D341Med (cell line): Measurements from ENCODE around the gene TNRC18.

ENCODE experiments used
- DNase-seq: peaks from one replicate; pipeline ENCODE4 v3.0.0; 2012; ENCODE audit warnings: low spot score

The TNRC18 gene

DNA sequence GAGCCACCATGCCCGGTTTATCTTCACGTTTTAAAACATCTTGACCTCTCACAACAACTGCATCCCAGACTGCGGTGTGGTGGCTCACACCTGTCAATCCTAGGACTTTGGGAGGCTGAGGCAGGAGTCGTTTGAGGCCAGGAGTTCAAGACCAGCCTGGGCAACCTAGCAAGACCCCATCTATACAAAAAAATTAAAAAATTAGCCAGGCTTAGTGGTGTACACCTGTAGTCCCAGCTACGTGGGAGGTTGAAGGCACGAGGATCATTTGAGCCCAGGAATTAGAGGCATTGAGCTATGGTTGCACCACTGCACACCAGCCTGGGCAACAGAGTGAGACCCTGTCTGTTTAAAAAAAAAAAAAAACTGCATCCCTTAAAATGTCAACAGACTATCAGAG lies 20.2 kb downstream of the TNRC18 start:
- DNase-seq: no peak

GRCh38 chr7:5397736-5398135 lies 25.9 kb downstream of the TNRC18 start:
- DNase-seq: peak; percentile 20

GRCh38 chr7:5396999-5397663 lies 26.5 kb downstream of the TNRC18 start:
- peak; percentile 62 for DNase-seq

DNA sequence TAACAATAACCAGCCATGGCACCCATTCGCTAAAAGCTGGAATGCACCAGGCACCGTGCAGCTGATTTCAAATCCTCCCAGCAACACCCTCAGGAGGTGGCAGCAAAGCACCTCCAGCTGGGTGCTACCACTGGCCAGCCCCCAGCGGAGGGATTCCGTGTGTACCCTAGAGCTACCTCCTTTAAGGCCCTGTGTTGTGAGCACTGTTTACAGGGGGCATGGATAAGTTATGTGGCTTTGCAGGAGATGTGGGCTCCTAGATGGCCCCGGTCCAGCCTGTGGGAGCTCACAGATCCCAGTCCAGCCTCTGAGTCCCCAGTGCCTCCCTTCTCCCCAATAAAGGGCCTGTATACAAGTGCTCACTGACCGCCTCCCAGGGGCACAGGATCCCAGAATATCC lies 27.1 kb downstream of the TNRC18 start:
- peak; percentile 65 for DNase-seq

GRCh38 chr7:5395246-5395645 lies 28.4 kb downstream of the TNRC18 start:
- peak; percentile 34 for DNase-seq

DNA sequence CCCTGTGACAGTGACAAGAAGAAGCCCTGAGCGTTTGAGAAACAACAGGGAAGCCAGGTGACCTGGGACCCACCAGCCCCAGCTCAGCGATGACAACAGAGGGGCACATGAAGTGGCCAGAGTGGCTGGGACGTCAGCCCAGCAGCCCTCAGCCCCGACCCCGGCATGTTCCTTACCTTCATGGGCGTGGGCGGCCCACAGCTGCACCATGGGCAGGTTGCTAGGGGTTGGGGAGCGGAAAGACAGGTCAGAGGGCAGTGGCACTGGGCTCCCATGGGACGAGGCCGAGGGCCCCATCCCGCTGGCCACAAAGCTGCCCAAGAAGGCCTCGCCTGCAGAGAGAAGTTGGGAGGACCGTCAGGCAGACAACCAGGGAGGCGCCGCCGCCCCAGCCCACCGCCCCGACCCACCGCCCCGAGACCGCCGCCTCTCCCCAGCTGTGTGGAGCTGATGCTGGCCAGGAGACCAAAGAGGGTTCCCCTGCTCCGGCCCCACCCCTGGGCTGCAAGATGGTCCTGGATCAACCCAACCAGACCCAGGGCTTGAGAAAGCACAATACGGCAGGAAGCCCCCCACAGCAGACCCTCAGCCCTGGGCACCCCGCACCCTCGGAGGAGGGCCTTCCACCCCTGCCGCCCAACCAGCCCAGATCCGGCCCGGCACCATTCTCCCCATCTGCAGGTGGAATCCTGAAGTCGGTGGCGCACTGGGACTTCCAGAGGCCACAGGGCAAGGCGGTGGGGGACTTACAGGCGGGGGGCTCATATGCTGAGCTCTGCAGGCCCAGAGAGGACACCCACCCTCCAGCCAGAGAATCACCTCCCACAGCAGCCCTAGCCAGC lies 29.1 kb downstream of the TNRC18 start:
- peak; percentile 34 for DNase-seq

- DNase-seq: no peak
These were observed 29.9 kb downstream of the TNRC18 start for GRCh38 chr7:5393748-5394147.

DNA sequence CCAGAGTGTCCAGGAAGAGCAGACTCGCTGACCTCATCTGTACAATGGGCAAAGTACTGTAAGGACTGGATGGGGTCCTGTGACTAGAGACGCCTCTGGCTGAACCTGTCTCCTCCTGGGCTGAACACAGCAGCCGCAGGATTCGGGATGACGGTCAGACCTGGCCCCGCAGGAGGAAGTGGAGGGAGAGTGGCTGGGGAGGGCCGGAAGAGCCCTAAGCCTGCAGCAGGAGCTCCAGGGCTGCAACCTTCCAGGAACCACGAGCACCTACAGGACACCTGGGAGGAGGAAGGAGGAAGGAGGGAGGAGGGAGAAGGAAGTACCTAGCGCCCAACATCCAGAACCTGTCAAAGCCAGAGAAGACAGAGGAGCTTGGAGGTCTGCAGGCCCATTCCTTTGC lies 30.3 kb downstream of the TNRC18 start:
- DNase-seq: peak; percentile 17

GRCh38 chr7:5390918-5391317 lies 32.7 kb downstream of the TNRC18 start:
- DNase-seq: peak; percentile 23

DNA sequence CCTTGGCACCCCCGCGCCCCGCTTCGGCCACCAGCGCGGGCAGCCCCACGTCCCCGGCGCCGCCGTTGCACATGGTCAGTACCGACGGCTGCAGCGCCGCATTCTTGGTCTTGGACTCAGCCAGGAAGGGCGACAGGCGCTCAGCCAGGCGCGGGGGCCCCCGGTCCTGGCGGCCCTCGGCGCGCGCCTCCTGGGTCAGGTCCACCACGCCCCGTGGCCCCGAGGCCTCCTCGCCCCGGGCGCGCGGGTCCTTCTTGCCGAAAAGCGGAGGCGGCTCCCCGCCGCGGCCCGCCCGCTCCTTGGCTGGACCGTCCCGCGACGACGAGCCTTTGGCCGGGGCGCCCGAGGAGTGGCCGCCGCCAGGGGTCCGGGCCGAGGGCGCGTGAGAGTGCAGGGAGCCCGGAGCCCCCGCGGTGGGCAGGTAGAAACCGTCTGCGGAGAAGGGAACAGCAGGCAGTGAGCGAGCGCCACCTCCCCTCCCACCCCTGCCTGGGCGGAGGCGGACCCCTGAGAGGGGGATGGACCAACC lies 34.7 kb downstream of the TNRC18 start:
- peak; percentile 47 for DNase-seq

GRCh38 chr7:5388273-5388901 lies 35.2 kb downstream of the TNRC18 start:
- peak; percentile 41 for DNase-seq

GRCh38 chr7:5387711-5388245 lies 35.9 kb downstream of the TNRC18 start:
- DNase-seq: peak; percentile 32

- DNase-seq: peak; percentile 12
These were observed 39.0 kb downstream of the TNRC18 start for GRCh38 chr7:5384618-5385017.

- DNase-seq: no peak
These were observed 40.1 kb downstream of the TNRC18 start for GRCh38 chr7:5383314-5384098.

DNA sequence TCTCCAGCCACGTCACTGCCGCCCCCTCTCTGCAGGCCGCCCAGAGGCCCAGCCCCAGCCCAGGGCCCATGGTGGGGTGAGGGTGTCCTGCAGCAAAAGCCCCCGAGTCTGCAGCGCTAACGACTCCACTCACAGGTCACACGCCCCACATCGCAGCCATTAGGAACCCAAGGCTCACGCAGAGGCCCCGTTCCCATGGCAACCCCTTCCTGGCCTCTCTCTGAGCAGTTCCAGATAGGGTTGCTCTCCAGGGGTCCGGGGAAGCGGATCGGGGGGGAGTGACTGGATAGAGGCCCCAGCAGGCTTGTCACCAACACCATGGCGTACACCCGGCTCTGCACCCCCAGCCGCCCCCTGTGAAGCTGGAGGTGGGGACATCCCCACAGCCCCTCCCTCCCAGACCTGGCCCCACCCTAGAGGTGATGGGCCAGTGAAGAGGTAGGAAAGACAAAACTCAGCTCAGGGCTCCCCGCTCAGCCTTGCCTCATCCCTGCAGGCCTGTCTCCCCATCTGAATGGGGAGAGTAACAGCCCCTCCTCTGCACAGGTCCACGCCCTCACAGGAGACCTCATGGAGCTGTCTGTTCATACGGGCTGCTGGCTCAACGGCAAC lies 41.2 kb downstream of the TNRC18 start:
- DNase-seq: no peak

- no peak for DNase-seq
These were observed 42.4 kb downstream of the TNRC18 start for GRCh38 chr7:5381071-5381772.

GRCh38 chr7:5380350-5381070 lies 43.1 kb downstream of the TNRC18 start:
- no peak for DNase-seq

DNA sequence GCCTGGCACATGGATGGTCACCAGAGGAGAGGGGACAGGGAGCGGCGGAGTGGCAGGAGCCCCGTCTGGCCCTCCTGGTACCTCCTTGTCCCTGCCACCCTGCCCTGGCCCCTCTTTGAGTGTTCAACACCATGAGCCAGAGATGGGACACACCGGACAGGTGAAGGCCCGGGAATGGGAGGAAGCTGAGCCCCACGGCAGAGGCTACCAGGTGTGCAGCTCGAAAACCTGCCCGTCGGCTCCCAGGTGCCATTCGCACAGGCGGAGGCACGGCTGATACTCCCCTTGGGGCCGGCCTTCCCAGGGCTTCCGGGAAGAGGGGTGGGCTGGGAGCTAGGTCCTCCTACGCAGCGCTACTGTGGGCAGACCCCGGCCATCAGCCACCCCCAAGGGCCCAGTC lies 44.1 kb downstream of the TNRC18 start:
- no peak for DNase-seq

GRCh38 chr7:5377816-5378215 lies 45.8 kb downstream of the TNRC18 start:
- no peak for DNase-seq

- DNase-seq: no peak
These were observed 46.4 kb downstream of the TNRC18 start for GRCh38 chr7:5377279-5377678.
